Left ventricle myocardium superior (tissue), 1 donor: ENCODE measurements around the gene GGTLC2. TPM values are rescaled to one million over a fixed set of nuclear protein-coding genes. Genes with fewer than 3 reads are reported as not detected.
"Not testable (repeated sequence)": the region's sequence is repeated elsewhere in the genome, so short reads cannot be mapped to it uniquely, and the experiment has no call there.

Experiments used
- ATAC-seq: fragments of 200-7000 bp; cut with Tn5 transposase; one replicate; pipeline ENCODE4 v1.9.1; 2020; ENCODE audit warnings: mild to moderate bottlenecking, moderate library complexity
- DNase-seq: peaks from one replicate; pipeline ENCODE4 v3.0.0-alpha.2; 2020
- intact Hi-C: fragments of 100-400 bp; cut with micrococcal nuclease; formaldehyde crosslinking; loops from one replicate; pipeline ENCODE4 v1.11.0; 2022
- total RNA-seq: library from RNA; stranded (reverse); fragmentation: NEBNext Ultra II Directional; extraction: Animal tissue kit (Norgen Biotek cat#: 25700); gene quantifications from one replicate; pipeline ENCODE4 v1.2.1, GENCODE V29; 2021
- donor health status: DM: no; HTN: yes; CAD: no; lungs with severe emphysema.

Gene GGTLC2
- total RNA-seq, 1 donor from 2014 or later, result not detected

- intact Hi-C loops, result no loop called here
- no peak for ATAC-seq
- DNase-seq, result no peak
Measured at GRCh38 chr22:22685586-22685985, 41.2 kb downstream of the GGTLC2 start.

DNA sequence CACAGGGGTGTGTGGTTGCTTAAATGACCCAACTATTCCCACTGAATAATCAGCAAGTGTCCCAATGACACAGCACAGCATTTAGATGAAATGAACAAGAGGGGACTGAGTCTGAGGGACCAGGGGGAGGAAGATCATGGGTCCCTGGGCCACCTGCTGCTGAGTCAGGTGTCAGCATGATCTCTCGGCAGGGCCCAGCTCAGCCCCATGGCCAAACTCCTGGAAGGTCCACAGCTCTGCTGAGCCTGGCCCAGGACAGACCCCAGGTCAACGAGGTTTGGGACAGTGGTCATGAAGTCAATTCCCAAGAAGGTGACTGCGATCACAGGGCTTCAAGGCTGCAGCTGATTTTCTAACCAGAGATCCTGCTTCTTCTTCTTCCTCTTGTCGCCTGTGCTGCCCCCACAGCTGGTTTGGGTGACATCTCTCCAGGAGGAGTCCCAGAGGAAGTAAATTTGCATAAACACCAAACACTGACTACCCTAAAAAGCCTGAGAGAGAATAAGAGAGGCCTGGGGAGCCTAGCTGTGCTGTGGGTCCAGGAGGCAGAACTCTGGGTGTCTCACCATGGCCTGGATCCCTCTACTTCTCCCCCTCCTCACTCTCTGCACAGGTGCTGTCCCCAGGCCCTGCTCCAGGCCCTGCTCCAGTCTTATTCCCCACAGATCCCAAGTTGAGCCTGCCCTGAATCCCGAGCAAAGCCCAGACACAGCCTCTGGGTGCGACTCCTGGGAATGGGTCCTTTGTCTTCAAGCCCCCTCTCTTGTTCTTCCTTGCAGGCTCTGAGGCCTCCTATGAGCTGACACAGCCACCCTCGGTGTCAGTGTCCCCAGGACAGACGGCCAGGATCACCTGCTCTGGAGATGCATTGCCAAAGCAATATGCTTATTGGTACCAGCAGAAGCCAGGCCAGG is 42.0 kb downstream of the GGTLC2 start:
- intact Hi-C loops, ATAC-seq, DNase-seq: not testable (repeated sequence)

DNA sequence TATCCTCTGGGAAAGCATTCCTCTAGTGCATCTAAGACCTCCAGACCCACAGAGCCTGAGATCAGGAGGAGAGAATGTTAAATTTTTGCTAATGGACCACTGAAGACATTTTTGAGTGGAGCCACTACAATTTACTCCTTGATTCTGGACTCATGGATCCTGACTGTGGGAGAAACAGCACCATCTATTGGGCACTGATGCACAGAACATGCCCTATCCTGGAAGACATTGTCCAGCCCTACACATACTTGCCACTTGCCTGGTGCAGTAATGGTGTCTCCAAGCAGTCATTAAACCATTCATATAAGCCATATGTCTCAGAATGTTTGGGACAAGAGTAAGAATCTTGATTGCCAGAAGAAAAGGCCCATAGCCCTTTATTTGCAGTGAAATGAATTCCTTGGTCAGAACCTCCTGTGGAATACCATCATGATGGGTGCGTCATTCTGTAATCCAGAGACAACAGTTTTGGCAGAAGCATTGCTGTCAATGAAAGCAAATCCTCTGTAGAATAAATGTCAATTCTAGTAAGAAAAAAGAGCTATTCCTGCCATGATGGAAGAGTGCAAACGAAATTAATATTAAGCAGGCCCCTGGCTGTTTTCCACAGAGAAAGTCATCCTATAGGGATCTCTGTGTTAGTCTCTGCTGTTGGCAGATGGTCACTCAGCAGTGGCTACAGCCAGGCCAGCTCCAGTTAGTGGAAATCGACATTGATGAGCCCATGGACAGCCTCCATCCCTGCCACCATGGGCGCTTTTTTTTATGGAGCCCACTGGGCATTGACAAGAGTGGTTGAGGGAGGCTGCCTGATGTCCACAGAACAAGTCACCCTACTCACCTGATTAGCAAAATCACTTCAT is 43.5 kb downstream of the GGTLC2 start:
- DNase-seq (no peak), ATAC-seq (peak; percentile 84)
- intact Hi-C loops, result no loop called here

- ATAC-seq (no peak), DNase-seq (no peak)
- intact Hi-C loops, result no loop called here
Measured at GRCh38 chr22:22689621-22690345, 45.4 kb downstream of the GGTLC2 start.

- no peak for ATAC-seq
- intact Hi-C loops, result no loop called here
- DNase-seq, result no peak
Measured at GRCh38 chr22:22691055-22691454, 46.6 kb downstream of the GGTLC2 start.

GRCh38 chr22:22691716-22692701 is 47.6 kb downstream of the GGTLC2 start:
- intact Hi-C loops, result no loop called here
- DNase-seq (no peak), ATAC-seq (no peak)

GRCh38 chr22:22692707-22693530 is 48.5 kb downstream of the GGTLC2 start:
- intact Hi-C loops, result no loop called here
- no peak for DNase-seq
- no peak for ATAC-seq

GRCh38 chr22:22693531-22693884 is 49.1 kb downstream of the GGTLC2 start:
- intact Hi-C loops, result no loop called here
- ATAC-seq, result no peak
- DNase-seq, result no peak

DNA sequence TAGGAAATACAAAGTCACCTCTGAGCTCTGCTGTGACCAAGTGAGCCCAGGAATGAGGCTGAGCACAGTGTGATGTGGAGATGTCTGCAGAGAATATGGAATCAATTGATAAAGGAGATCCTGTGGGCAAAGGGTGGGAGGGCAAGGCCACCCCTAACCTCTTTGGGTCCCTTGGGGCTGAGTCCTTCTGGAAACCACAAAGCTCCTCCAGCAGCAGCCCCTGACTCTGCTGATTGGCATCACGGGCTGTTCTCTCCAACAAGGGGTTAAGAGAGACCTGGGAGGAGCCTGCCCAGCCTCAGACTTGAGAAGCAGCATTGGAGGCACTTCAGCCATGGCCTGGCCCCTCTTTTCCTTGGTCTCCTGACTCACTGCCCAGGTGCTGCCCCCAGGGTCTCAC is 49.7 kb downstream of the GGTLC2 start:
- ATAC-seq (no peak), DNase-seq (no peak)
- intact Hi-C loops, result no loop called here

GRCh38 chr22:22696104-22696503 is 51.7 kb downstream of the GGTLC2 start:
- intact Hi-C loops, result no loop called here
- no peak for ATAC-seq
- DNase-seq, result no peak

Other genes with a start within 250 kb of the GGTLC2 start
- gene ZNF280B, start 135.9 kb upstream of the GGTLC2 start, total RNA-seq, result 0.62 TPM
- not detected for gene ZNF280A, start 124.3 kb upstream of the GGTLC2 start, total RNA-seq
- not detected for gene PRAME, start 85.3 kb upstream of the GGTLC2 start, total RNA-seq
- 0.92 TPM for gene IGLL5, start 243.2 kb downstream of the GGTLC2 start, total RNA-seq